Neuronal stem cell (in vitro differentiated cells): Measurements from ENCODE around the gene SLIT3.

Source experiments
- DNase-seq: peaks from one replicate; pipeline ENCODE4 v3.0.0-alpha.2; 2013; ENCODE audit warnings: low spot score
- H2AFZ ChIP-seq: one replicate; pipeline ENCODE4 v1.6.1; 2013; ENCODE audit warnings: mild to moderate bottlenecking, low read length, inconsistent platforms
- H2AK5ac ChIP-seq: 2 replicates; pipeline ENCODE4 v1.6.1; 2013; ENCODE audit warnings: low read depth, mild to moderate bottlenecking, inconsistent platforms, low read length, moderate library complexity, mixed read lengths
- H2BK120ac ChIP-seq: 2 replicates; pipeline ENCODE4 v1.6.1; 2013; ENCODE audit warnings: low read depth, mild to moderate bottlenecking, inconsistent platforms, low read length, moderate library complexity, mixed read lengths
- H2BK12ac ChIP-seq: one replicate; pipeline ENCODE4 v1.6.1; 2013; ENCODE audit warnings: low read length, inconsistent platforms
- H2BK15ac ChIP-seq: 2 replicates; pipeline ENCODE4 v1.6.1; 2013; ENCODE audit warnings: mild to moderate bottlenecking, low read length, inconsistent platforms, mixed read lengths
- H2BK5ac ChIP-seq: one replicate; pipeline ENCODE4 v1.6.1; 2013; ENCODE audit warnings: inconsistent platforms, mild to moderate bottlenecking, low read length, moderate library complexity
- H3K14ac ChIP-seq: one replicate; pipeline ENCODE4 v1.6.1; 2013; ENCODE audit warnings: low read length, inconsistent platforms
- H3K18ac ChIP-seq: 2 replicates; pipeline ENCODE4 v1.6.1; 2013; ENCODE audit warnings: low read length, inconsistent platforms
- H3K23ac ChIP-seq: 2 replicates; pipeline ENCODE4 v1.6.1; 2013; ENCODE audit warnings: low read depth, mild to moderate bottlenecking, mixed read lengths, low read length, inconsistent platforms; ENCODE audit not compliant: poor library complexity
- H3K27ac ChIP-seq: replicated peaks from 3 replicates; pipeline ENCODE4 v1.5.1; 2013; ENCODE audit warnings: low read length, inconsistent platforms
- H3K27me3 ChIP-seq, 3 experiments: 2 replicates each; pipeline ENCODE4 v1.6.1; 2013; ENCODE audit warnings: low read length in 3 of 3, mild to moderate bottlenecking in 2 of 3, inconsistent platforms in 1 of 3, low read depth in 1 of 3, mixed read lengths in 1 of 3, moderate library complexity in 1 of 3; ENCODE audit not compliant: control insufficient read depth in 3 of 3, insufficient read depth in 3 of 3
- H3K36me3 ChIP-seq, 2 donors: replicated peaks in 1 of 2; 2 replicates each; pipeline ENCODE4 v1.6.1; 2013; ENCODE audit warnings: low read length in 2 of 2; ENCODE audit not compliant: control insufficient read depth in 2 of 2, insufficient read depth in 2 of 2
- H3K4ac ChIP-seq: 2 replicates; pipeline ENCODE4 v1.6.1; 2013; ENCODE audit warnings: inconsistent platforms, mild to moderate bottlenecking, low read length, moderate library complexity
- H3K4me1 ChIP-seq, 2 donors: 1 replicate in 1 of 2; 2 replicates in 1 of 2; pipeline ENCODE4 v1.6.1; 2013; ENCODE audit warnings: low read length in 2 of 2, low read depth in 1 of 2; ENCODE audit not compliant: control insufficient read depth in 2 of 2, insufficient read depth in 1 of 2
- H3K4me2 ChIP-seq: one replicate; pipeline ENCODE4 v1.6.1; 2013; ENCODE audit warnings: mild to moderate bottlenecking, low read length, inconsistent platforms; ENCODE audit not compliant: insufficient read depth, poor library complexity, severe bottlenecking
- H3K4me3 ChIP-seq, 2 donors: 2 replicates each; pipeline ENCODE4 v1.5.1; 2013; ENCODE audit warnings: low read length in 2 of 2, mild to moderate bottlenecking in 2 of 2, inconsistent platforms in 1 of 2, moderate library complexity in 1 of 2
- H3K79me1 ChIP-seq: one replicate; pipeline ENCODE4 v1.6.1; 2013; ENCODE audit warnings: low read depth, mild to moderate bottlenecking, inconsistent platforms, low read length, moderate library complexity
- H3K9ac ChIP-seq: one replicate; pipeline ENCODE4 v1.6.1; 2013; ENCODE audit warnings: mild to moderate bottlenecking, low read depth, low read length, inconsistent platforms; ENCODE audit not compliant: poor library complexity
- H3K9me3 ChIP-seq, 2 donors: replicated peaks in 1 of 2; 2 replicates each; pipeline versions ENCODE3 to v1.6.1; 2013; ENCODE audit warnings: low read length in 2 of 2, mild to moderate bottlenecking in 2 of 2, inconsistent platforms in 1 of 2, low read depth in 1 of 2, mixed read lengths in 1 of 2, moderate library complexity in 1 of 2; ENCODE audit not compliant: control insufficient read depth in 2 of 2, insufficient read depth in 1 of 2
- H4K8ac ChIP-seq: one replicate; pipeline ENCODE4 v1.6.1; 2013; ENCODE audit warnings: low read depth, mild to moderate bottlenecking, inconsistent platforms, low read length, moderate library complexity
- H4K91ac ChIP-seq: one replicate; pipeline ENCODE4 v1.6.1; 2013; ENCODE audit warnings: low read length, low read depth, mild to moderate bottlenecking, inconsistent platforms; ENCODE audit not compliant: poor library complexity
- WGBS, 2 donors: extraction: QIAGEN DNeasy Blood & Tissue Kit; methylation state at CpG; one replicate each; pipeline ENCODE4 v1.1.7; 2013; ENCODE audit warnings: missing lambda C conversion rate in 2 of 2, mixed read lengths in 1 of 2; ENCODE audit not compliant: insufficient read length in 2 of 2, insufficient replicate concordance in 1 of 2; ENCODE audit errors: extremely low coverage in 2 of 2; 5-methylcytosine and 5-hydroxymethylcytosine counted together

SLIT3 gene

DNA sequence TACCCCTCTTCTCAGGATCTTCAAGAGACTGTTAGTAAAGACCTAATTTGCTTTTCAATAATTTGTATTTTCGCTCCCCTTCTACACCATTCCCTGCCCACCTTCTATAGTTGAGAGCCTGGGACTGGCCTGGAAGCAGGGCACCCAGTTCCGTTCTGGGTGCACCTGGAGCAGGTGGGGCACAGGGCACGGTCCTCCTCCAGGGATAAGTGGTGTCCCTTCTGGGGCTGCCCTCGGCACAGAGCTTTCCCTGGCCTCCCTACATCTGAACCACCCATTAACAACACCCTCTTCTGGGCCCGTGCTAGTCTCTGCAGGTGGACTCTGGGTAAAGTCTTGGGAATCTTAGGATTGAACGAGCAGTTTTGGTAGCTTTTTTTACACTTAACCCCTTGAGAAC lies 628.9 kb downstream of the SLIT3 start:
- Histone ChIP-seq H4K91ac (no peak overlapping the region), H3K9me3 (no peaks in the 10 kb centered on the region), H4K8ac (no peak overlapping the region), H2BK12ac (no peak overlapping the region), H3K18ac (no peak overlapping the region), H3K79me1 (no peaks in the 10 kb centered on the region), H2BK120ac (no peak overlapping the region), H3K4me2 (no peak overlapping the region), H3K27me3 (no peaks in the 10 kb centered on the region), H3K4ac (no peak overlapping the region), H3K14ac (no peak overlapping the region), H3K4me1 (peaks cover 0 to 6% of the 10 kb centered on the region in 2 donors), H3K36me3 (no peaks in the 10 kb centered on the region), H2AK5ac (no peak overlapping the region), H3K4me3 (no peak overlapping the region), H2BK15ac (no peak overlapping the region), H2AFZ (no peak overlapping the region), H2BK5ac (no peak overlapping the region), H3K27ac (no peak overlapping the region), H3K23ac (no peak overlapping the region), H3K9ac (no peak overlapping the region)
- no CpG with 5 or more reads among the region's 6 CpGs for WGBS, 2 donors
- no peak for DNase-seq

DNA sequence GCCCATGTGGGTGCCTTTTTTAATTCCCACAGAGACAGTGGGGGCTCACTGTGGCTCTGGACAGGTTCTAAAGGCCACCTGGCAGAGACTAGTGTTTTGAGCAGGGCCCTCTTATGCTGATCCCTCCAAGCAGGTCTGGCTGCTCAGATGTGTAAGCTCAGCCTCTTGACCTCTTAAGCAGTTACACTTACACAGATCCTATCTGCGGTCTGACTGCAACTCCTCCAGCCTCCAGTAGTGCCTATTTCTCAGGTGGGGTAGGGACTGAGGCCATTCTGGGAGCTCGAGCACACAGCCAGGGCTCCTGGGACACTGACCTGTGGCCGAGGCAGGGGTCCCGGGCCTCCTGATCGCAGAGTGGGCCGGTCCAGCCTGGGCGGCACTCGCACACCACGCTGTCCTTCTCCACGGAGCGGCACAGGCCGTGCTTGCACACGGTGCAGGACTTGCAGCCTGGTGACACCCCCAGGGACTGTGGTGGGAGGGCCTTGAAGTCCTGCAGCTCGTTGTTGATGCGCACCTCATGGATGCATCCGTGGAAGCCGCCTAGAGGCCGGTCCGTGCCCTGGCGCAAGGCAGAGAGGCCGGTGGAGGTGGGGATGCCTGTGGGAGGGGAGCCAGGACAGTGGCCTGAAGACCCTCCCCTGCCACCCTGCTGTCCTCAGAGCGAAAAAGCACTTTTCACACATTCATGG lies 629.9 kb downstream of the SLIT3 start:
- H3K14ac ChIP-seq: peak overlapping the region; percentile 89
- peak overlapping the region; percentile 87 for H2BK15ac ChIP-seq
- no peak overlapping the region for H3K27ac ChIP-seq
- H2AK5ac ChIP-seq: no peak overlapping the region
- H3K4ac ChIP-seq: no peak overlapping the region
- H2BK12ac ChIP-seq: no peak overlapping the region
- no peaks in the 10 kb centered on the region for H3K36me3 ChIP-seq
- H3K9ac ChIP-seq: peak overlapping the region; percentile 45
- no peak overlapping the region for H2BK5ac ChIP-seq
- peak overlapping the region; percentile 48 for H2AFZ ChIP-seq
- peak overlapping the region; percentile 95 for H3K18ac ChIP-seq
- no peak overlapping the region for H2BK120ac ChIP-seq
- H3K79me1 ChIP-seq: no peaks in the 10 kb centered on the region
- no peak for DNase-seq
- H3K27me3 ChIP-seq: no peaks in the 10 kb centered on the region
- H3K9me3 ChIP-seq: no peaks in the 10 kb centered on the region
- no CpG with 5 or more reads among the region's 22 CpGs for WGBS, 2 donors
- no peak overlapping the region for H3K4me2 ChIP-seq
- H3K4me3 ChIP-seq: no peak overlapping the region
- H4K91ac ChIP-seq: no peak overlapping the region
- H3K4me1 ChIP-seq: peaks cover 0 to 6% of the 10 kb centered on the region in 2 donors
- no peak overlapping the region for H3K23ac ChIP-seq
- no peak overlapping the region for H4K8ac ChIP-seq

DNA sequence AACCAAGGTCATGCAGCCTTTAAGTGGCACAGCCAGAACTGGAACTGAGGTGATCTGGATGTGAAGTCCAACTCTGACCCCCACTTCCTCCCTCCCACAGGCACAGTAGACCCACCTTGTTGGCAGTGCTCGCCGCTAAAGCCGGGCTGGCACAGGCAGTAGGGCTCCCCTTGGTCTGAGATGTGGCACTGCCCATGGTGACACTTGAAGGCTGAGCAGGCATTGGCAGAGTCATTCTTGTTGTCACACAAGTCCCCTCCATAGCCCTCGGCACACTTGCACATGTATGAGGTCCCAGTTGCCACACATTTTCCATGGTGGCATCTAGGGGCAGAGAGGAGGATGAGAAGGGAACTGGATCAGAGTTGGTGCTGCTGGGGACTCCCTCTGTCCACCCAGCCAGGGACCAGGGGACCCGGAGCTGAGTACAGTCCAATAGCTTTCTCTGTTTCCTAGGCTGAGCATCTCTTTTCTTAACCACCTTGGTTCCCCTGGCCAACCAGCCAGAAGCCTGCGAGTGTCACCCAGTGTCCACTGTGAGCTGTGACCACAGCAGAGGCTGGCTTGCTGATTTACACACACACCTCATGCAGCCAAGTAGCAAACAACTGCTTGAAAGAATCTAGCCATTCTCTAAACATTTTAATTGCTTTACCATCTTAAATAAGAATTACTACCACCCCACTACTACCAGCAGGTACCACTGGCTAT lies 631.1 kb downstream of the SLIT3 start:
- H3K4ac ChIP-seq: no peak overlapping the region
- H3K4me1 ChIP-seq: peaks cover 0 to 3% of the 10 kb centered on the region in 2 donors
- H2BK15ac ChIP-seq: no peak overlapping the region
- no peak overlapping the region for H3K9ac ChIP-seq
- H3K14ac ChIP-seq: no peak overlapping the region
- H2AK5ac ChIP-seq: no peak overlapping the region
- WGBS, 2 donors: no CpG with 5 or more reads among the region's 6 CpGs
- no peak overlapping the region for H3K4me2 ChIP-seq
- no peak overlapping the region for H4K91ac ChIP-seq
- no peak overlapping the region for H2BK120ac ChIP-seq
- peaks cover 0 to 1% (median 0%) of the 10 kb centered on the region in 3 experiments for H3K27me3 ChIP-seq
- no peak overlapping the region for H4K8ac ChIP-seq
- no peak overlapping the region for H2AFZ ChIP-seq
- no peak overlapping the region for H3K4me3 ChIP-seq
- no peak overlapping the region for H3K27ac ChIP-seq
- H3K18ac ChIP-seq: peak overlapping the region; percentile 32
- no peak for DNase-seq
- H3K36me3 ChIP-seq: no peaks in the 10 kb centered on the region
- H2BK5ac ChIP-seq: no peak overlapping the region
- no peak overlapping the region for H2BK12ac ChIP-seq
- H3K79me1 ChIP-seq: no peaks in the 10 kb centered on the region
- H3K9me3 ChIP-seq: no peaks in the 10 kb centered on the region
- no peak overlapping the region for H3K23ac ChIP-seq

DNA sequence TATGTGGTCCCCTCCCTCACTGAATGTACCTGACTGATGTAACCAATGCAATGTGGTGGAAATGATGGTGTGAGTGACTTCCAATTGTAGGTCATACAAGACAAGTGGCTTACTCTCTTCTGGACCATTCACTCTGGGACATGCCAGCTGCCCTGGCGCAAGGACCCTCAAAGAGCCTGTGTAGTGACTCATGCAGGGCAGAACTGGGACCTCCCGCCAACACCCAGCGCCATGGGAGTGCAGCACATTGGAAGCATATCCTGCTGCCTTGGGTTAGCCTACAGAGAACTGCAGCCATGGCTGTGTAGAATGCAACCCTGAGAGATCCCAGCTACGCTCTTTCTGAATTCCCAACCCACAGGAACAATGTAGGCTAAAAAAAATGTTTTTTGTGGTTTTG lies 631.8 kb downstream of the SLIT3 start:
- no peak for DNase-seq
- H3K14ac ChIP-seq: no peak overlapping the region
- H3K4me1 ChIP-seq: peaks cover 0 to 3% of the 10 kb centered on the region in 2 donors
- no peak overlapping the region for H3K4me3 ChIP-seq
- no peak overlapping the region for H2BK15ac ChIP-seq
- H3K79me1 ChIP-seq: no peaks in the 10 kb centered on the region
- H4K91ac ChIP-seq: no peak overlapping the region
- H3K27me3 ChIP-seq: peaks cover 0 to 5% (median 0%) of the 10 kb centered on the region in 3 experiments
- H2AK5ac ChIP-seq: no peak overlapping the region
- no peak overlapping the region for H3K18ac ChIP-seq
- no peaks in the 10 kb centered on the region for H3K36me3 ChIP-seq
- H3K4ac ChIP-seq: no peak overlapping the region
- H3K23ac ChIP-seq: no peak overlapping the region
- no peak overlapping the region for H4K8ac ChIP-seq
- H2BK12ac ChIP-seq: no peak overlapping the region
- H3K4me2 ChIP-seq: no peak overlapping the region
- no peak overlapping the region for H2BK120ac ChIP-seq
- no peaks in the 10 kb centered on the region for H3K9me3 ChIP-seq
- no peak overlapping the region for H2BK5ac ChIP-seq
- no peak overlapping the region for H3K9ac ChIP-seq
- H2AFZ ChIP-seq: no peak overlapping the region
- H3K27ac ChIP-seq: no peak overlapping the region
- no CpG with 5 or more reads among the region's 4 CpGs for WGBS, 2 donors
